B cell (primary cell): ENCODE data around the gene VAMP1. TPM values are rescaled to one million over a fixed set of nuclear protein-coding genes. Genes with fewer than 3 reads are reported as not detected.
"Not testable (repeated sequence)": the region's sequence is repeated elsewhere in the genome, so short reads cannot be mapped to it uniquely, and the experiment has no call there.

Experiments used
- ATAC-seq: fragments of 200-7000 bp; cut with Tn5 transposase; one replicate; pipeline ENCODE4 v1.10.0; 2021; ENCODE audit warnings: low read depth, mild to moderate bottlenecking, moderate number of reproducible peaks, moderate library complexity
- CTCF ChIA-PET: fragments of 350-600 bp; sonication (Branson Sonifier 250); formaldehyde crosslinking; loops from one replicate; lab custom pipeline; 2021; ENCODE audit warnings: antibody characterized with exemption, inconsistent platforms; lab: Charles Lee
- POLR2A ChIA-PET: fragments of 350-600 bp; sonication (Branson Sonifier 250); formaldehyde crosslinking; loops from one replicate; lab custom pipeline; 2021; ENCODE audit warnings: antibody characterized with exemption; lab: Charles Lee
- DNase-seq: peaks from one replicate; pipeline ENCODE4 v3.0.0; 2013
- H2AFZ ChIP-seq: 2 replicates; pipeline ENCODE4 v1.6.1; 2012; ENCODE audit warnings: mild to moderate bottlenecking, low read depth, low read length; ENCODE audit not compliant: insufficient read depth, poor library complexity, severe bottlenecking
- H3K27ac ChIP-seq, 2 donors: 1 replicate in 1 of 2; 2 replicates in 1 of 2; pipeline ENCODE4 v1.5.1; 2012 to 2013; ENCODE audit warnings: low read length in 2 of 2, mild to moderate bottlenecking in 2 of 2, moderate library complexity in 1 of 2
- H3K27me3 ChIP-seq, 4 experiments: fragments of 200-600 bp in 1 of 4; sonication (generic) in 1 of 4; replicated peaks in 1 of 4; 1 replicate in 2 of 4; 2 replicates in 2 of 4; pipeline versions ENCODE4 v1.6.1 to v1.7.0; 2013 to 2016; ENCODE audit warnings: low read length in 3 of 4, mild to moderate bottlenecking in 2 of 4, mixed read lengths in 1 of 4, moderate library complexity in 1 of 4; ENCODE audit not compliant: insufficient read depth in 4 of 4, control insufficient read depth in 3 of 4; ENCODE audit errors: control extremely low read depth in 1 of 4
- H3K36me3 ChIP-seq, 2 experiments: replicated peaks in 1 of 2; 1 replicate in 1 of 2; 2 replicates in 1 of 2; pipeline versions ENCODE4 v1.6.1 to v1.7.1; 2013; ENCODE audit warnings: low read length in 1 of 2; ENCODE audit not compliant: insufficient read depth in 2 of 2, control insufficient read depth in 1 of 2; ENCODE audit errors: control extremely low read depth in 1 of 2, extremely low read depth in 1 of 2
- H3K4me1 ChIP-seq, 2 donors: fragments of 200-600 bp in 1 of 2; sonication (generic) in 1 of 2; 1 replicate in 1 of 2; 2 replicates in 1 of 2; pipeline versions ENCODE4 v1.5.1 to v1.6.1; 2013 to 2017; ENCODE audit warnings: low read length in 2 of 2; ENCODE audit not compliant: control insufficient read depth in 2 of 2, insufficient read depth in 2 of 2
- H3K4me2 ChIP-seq: replicated peaks from 2 replicates; pipeline ENCODE3; 2012; ENCODE audit warnings: mild to moderate bottlenecking, low read depth, low read length; ENCODE audit not compliant: poor library complexity, severe bottlenecking
- H3K4me3 ChIP-seq, 5 experiments: fragments of 200-600 bp in 1 of 5; sonication (generic) in 1 of 5; 1 replicate in 3 of 5; 2 replicates in 2 of 5; pipeline versions ENCODE4 v1.5.1 to v1.7.0; 2011 to 2016; ENCODE audit warnings: low read length in 4 of 5, mild to moderate bottlenecking in 4 of 5, low read depth in 2 of 5, control low read depth in 1 of 5, moderate library complexity in 1 of 5; ENCODE audit not compliant: insufficient read depth in 1 of 5; ENCODE audit errors: control extremely low read depth in 1 of 5, extremely low read depth in 1 of 5
- H3K79me2 ChIP-seq: fragments of 200-600 bp; sonication (generic); one replicate; pipeline ENCODE4 v1.6.0; 2016; ENCODE audit warnings: low read length; ENCODE audit not compliant: control insufficient read depth, insufficient read depth
- H3K9ac ChIP-seq: fragments of 200-600 bp; sonication (generic); 2 replicates; pipeline ENCODE4 v1.6.1; 2017; ENCODE audit warnings: mild to moderate bottlenecking, low read length, moderate library complexity
- H3K9me3 ChIP-seq, 3 donors: one replicate each; pipeline versions ENCODE4 v1.6.1 to v1.7.1; 2013; ENCODE audit warnings: low read length in 2 of 3; ENCODE audit not compliant: control insufficient read depth in 2 of 3, insufficient read depth in 1 of 3; ENCODE audit errors: control extremely low read depth in 1 of 3
- H4K20me1 ChIP-seq: 2 replicates; pipeline ENCODE4 v1.6.0; 2012; ENCODE audit warnings: mild to moderate bottlenecking, low read length; ENCODE audit not compliant: insufficient read depth, control insufficient read depth, poor library complexity, severe bottlenecking
- H3K27ac Mint-ChIP-seq: one replicate; pipeline ENCODE4 v1.8.0; 2021; ENCODE audit warnings: mixed read lengths
- H3K27me3 Mint-ChIP-seq: one replicate; pipeline ENCODE4 v1.8.0; 2021; ENCODE audit warnings: mixed read lengths
- H3K4me1 Mint-ChIP-seq: one replicate; pipeline ENCODE4 v1.8.0; 2021; ENCODE audit warnings: mixed read lengths
- H3K4me3 Mint-ChIP-seq: one replicate; pipeline ENCODE4 v1.8.0; 2021; ENCODE audit warnings: mixed read lengths
- H3K9me3 Mint-ChIP-seq: one replicate; pipeline ENCODE4 v1.8.0; 2022; ENCODE audit warnings: mixed read lengths; ENCODE audit not compliant: insufficient read depth
- CTCF ChIP-seq: fragments of 200-600 bp; IDR thresholded peaks from one replicate; pipeline ENCODE4 v1.8.0; 2022; ENCODE audit warnings: antibody characterized with exemption, mild to moderate bottlenecking
- EZH2 ChIP-seq: IDR thresholded peaks from 2 replicates; pipeline ENCODE4 v1.6.1; 2012; ENCODE audit warnings: borderline replicate concordance, low read depth, mild to moderate bottlenecking, moderate library complexity, low read length; ENCODE audit not compliant: insufficient read depth, poor library complexity, severe bottlenecking
- WGBS: methylation state at CpG from one replicate; pipeline ENCODE4 v1.1.5; 2013; ENCODE audit warnings: missing lambda C conversion rate; ENCODE audit not compliant: insufficient coverage; 5-methylcytosine and 5-hydroxymethylcytosine counted together
- intact Hi-C: fragments of 100-400 bp; cut with micrococcal nuclease; formaldehyde crosslinking; loops from one replicate; pipeline ENCODE4 v1.10.0; 2022
- polyA plus RNA-seq: library from polyadenylated mRNA; depleted of rRNA; stranded (reverse); fragments of >200 nt; gene quantifications from 2 replicates; pipeline ENCODE4 v1.2.3, GENCODE V29; 2012
- total RNA-seq, 2 donors: library from RNA; stranded (reverse); fragments of 120-200 nt in 1 of 2; gene quantifications; 1 replicate in 1 of 2; 2 replicates in 1 of 2; pipeline versions ENCODE4 v1.2.3 to v1.2.4, GENCODE V29; 2013 to 2022

VAMP1 gene
- total and polyA plus RNA-seq, 2 donors (not counting 1 experiment from before 2014, with no cell fraction given), result 62.4 to 98.9 TPM

- 100% methylated on average over 2 of the region's 3 CpGs for WGBS
- H3K4me3 Mint-ChIP-seq, result no peak overlapping the region
- Histone ChIP-seq H3K4me2 (no peak overlapping the region), H3K27ac (no peak overlapping the region), H4K20me1 (no peaks in the 10 kb centered on the region), H3K36me3 (no peaks in the 10 kb centered on the region), H3K79me2 (no peaks in the 10 kb centered on the region), H3K9me3 (no peaks in the 10 kb centered on the region), H2AFZ (no peak overlapping the region), H3K4me3 (no peak overlapping the region), H3K27me3 (no peaks in the 10 kb centered on the region), H3K4me1 (no peaks in the 10 kb centered on the region), H3K9ac (no peak overlapping the region)
- H3K4me1 Mint-ChIP-seq, result no peaks in the 10 kb centered on the region
- no peak overlapping the region for H3K27ac Mint-ChIP-seq
- DNase-seq, result no peak
- POLR2A ChIA-PET, result no interaction called here
- TF ChIP-seq EZH2 (no peak), CTCF (no peak)
- CTCF ChIA-PET, result no interaction called here
- no peaks in the 10 kb centered on the region for H3K9me3 Mint-ChIP-seq
- H3K27me3 Mint-ChIP-seq, result peaks cover 18% of the 10 kb centered on the region
- ATAC-seq, result no peak
- intact Hi-C loops, result no loop called here
Measured at GRCh38 chr12:6476489-6476888, 6.0 kb upstream of the VAMP1 start.

- H3K9me3 Mint-ChIP-seq, H3K4me2 ChIP-seq, H3K4me3 ChIP-seq, H2AFZ ChIP-seq, H4K20me1 ChIP-seq, intact Hi-C loops, H3K4me3 Mint-ChIP-seq, H3K27me3 ChIP-seq, H3K4me1 Mint-ChIP-seq, H3K36me3 ChIP-seq, H3K27ac ChIP-seq, H3K4me1 ChIP-seq, H3K9ac ChIP-seq, H3K27ac Mint-ChIP-seq, DNase-seq, ATAC-seq, CTCF ChIA-PET, H3K79me2 ChIP-seq, H3K9me3 ChIP-seq, POLR2A ChIA-PET: not testable (repeated sequence)
- H3K27me3 Mint-ChIP-seq, result peaks cover 18% of the 10 kb centered on the region
- WGBS, result 94% methylated on average over 24 of the region's 48 CpGs
Measured at GRCh38 chr12:6475233-6475975, 4.9 kb upstream of the VAMP1 start.
